Choroid plexus epithelial cell (primary cell): Measurements from ENCODE around the gene HMCN2.

Source experiments
- DNase-seq: peaks from one replicate; pipeline ENCODE4 v3.0.0-alpha.2; 2010; ENCODE audit warnings: low read depth
- H3K4me3 ChIP-seq: 2 replicates; pipeline ENCODE4 v1.5.1; 2011; ENCODE audit warnings: low read depth, mild to moderate bottlenecking, control low read depth, low read length, moderate library complexity
- TF ChIP-seq, protein P1 (sequence below): conservative IDR thresholded peaks from 2 replicates; pipeline ENCODE4 v1.5.1; 2011; ENCODE audit warnings: low read depth, mild to moderate bottlenecking, control low read depth, inconsistent platforms, low read length, moderate library complexity

HMCN2 gene

DNA sequence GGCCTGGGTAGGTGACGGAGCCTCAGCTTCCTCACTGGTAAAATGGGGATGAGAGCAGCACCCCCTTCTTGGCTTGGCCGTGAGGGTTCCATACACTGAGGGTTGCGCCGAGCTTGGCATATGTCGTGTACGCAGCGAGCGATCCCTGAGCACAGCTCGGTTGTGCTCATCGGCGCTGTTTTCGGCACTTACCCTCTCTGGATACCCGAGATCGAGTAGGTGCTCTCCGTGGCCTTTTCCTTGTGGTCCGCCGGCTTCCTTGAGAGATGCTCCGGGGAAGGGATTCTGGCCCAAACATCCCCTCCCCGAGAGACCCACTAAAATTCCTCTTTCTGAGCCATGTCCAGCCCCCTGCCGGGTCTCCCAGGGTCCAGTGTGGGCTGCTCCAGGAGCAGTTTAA lies 40.0 kb upstream of the HMCN2 start:
- DNase-seq, result no peak
- no peak overlapping the region for H3K4me3 ChIP-seq
- TF ChIP-seq, protein P1, sequence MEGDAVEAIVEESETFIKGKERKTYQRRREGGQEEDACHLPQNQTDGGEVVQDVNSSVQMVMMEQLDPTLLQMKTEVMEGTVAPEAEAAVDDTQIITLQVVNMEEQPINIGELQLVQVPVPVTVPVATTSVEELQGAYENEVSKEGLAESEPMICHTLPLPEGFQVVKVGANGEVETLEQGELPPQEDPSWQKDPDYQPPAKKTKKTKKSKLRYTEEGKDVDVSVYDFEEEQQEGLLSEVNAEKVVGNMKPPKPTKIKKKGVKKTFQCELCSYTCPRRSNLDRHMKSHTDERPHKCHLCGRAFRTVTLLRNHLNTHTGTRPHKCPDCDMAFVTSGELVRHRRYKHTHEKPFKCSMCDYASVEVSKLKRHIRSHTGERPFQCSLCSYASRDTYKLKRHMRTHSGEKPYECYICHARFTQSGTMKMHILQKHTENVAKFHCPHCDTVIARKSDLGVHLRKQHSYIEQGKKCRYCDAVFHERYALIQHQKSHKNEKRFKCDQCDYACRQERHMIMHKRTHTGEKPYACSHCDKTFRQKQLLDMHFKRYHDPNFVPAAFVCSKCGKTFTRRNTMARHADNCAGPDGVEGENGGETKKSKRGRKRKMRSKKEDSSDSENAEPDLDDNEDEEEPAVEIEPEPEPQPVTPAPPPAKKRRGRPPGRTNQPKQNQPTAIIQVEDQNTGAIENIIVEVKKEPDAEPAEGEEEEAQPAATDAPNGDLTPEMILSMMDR, result no peak

DNA sequence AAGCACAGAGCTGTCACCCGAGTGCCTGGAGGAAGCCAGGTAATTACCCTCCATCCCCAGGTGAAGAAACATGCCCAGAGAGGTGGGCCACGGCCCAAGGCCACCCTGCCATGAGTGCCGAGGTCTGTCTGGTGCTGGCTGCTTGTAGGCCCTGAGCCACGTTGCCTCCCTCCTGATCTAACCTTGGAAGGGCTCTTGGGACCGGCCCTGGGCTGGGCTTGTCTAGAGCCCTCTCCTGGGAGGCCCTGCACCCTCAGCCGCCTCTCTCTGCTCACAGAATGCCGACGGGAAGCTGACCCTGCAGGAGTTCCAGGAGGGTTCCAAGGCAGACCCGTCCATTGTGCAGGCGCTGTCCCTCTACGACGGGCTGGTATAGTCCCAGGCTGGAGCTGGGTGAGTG lies 39.4 kb upstream of the HMCN2 start:
- TF ChIP-seq, protein P1, result no peak
- no peak for DNase-seq
- H3K4me3 ChIP-seq, result no peak overlapping the region

DNA sequence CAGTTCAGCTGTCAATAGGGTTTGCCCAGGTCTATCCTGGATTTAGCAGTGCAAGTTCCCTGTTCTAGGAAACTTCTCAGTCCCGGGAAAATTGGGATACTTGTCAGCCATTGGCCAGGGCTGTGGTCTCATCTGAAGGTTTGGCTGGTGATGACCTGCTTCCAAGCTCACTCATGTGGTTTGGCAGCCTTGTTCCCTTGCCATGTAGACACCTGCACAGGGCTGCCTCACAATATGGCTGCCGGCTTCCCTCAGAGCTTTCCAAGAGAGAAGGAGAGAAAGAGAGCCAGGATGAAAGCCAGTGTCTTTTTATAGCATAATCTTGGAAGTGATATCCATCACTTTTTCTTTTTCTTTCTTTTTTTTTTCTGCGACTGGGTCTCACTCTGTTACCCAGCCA lies 37.7 kb upstream of the HMCN2 start:
- TF ChIP-seq, protein P1, result no peak
- no peak overlapping the region for H3K4me3 ChIP-seq
- no peak for DNase-seq

DNA sequence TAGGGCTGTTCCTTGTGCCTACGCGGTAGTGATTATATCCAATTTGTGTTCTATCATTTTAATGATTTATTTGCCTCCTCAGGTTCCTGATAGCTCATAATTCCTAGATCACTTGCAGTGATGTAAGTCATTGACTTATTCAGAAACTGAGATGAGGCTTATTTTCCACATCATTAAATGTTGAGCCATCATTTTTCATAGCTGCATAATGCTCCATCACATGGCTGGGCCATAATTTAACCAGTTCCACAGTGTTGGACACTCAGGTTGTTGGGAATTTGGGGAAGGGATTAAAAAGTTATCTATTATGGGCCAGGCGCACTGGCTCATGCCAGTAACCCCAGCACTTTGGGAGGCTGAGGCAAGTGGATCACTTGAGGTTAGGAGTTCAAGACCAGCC lies 35.8 kb upstream of the HMCN2 start:
- TF ChIP-seq, protein P1, result no peak
- H3K4me3 ChIP-seq, result no peak overlapping the region
- no peak for DNase-seq

DNA sequence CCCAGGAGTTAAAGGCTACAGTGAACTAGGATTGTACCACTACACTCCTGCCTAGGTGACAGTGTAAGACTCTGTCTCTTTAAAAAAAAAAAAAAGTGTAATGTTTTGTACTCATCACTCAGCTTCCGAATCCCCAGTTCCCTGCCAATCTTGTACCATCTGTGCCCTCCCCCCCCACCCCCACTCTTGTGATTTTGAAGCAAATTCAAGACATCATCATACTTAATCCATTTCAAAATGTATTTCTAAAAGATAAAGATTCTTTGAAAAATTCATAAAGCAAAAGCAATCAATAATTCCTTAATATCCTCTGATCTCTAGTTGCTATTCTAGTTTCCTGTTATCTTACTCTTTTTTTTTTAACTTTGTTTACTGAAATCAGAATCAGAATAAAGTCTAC lies 34.9 kb upstream of the HMCN2 start:
- H3K4me3 ChIP-seq, result no peak overlapping the region
- TF ChIP-seq, protein P1, result no peak
- no peak for DNase-seq

DNA sequence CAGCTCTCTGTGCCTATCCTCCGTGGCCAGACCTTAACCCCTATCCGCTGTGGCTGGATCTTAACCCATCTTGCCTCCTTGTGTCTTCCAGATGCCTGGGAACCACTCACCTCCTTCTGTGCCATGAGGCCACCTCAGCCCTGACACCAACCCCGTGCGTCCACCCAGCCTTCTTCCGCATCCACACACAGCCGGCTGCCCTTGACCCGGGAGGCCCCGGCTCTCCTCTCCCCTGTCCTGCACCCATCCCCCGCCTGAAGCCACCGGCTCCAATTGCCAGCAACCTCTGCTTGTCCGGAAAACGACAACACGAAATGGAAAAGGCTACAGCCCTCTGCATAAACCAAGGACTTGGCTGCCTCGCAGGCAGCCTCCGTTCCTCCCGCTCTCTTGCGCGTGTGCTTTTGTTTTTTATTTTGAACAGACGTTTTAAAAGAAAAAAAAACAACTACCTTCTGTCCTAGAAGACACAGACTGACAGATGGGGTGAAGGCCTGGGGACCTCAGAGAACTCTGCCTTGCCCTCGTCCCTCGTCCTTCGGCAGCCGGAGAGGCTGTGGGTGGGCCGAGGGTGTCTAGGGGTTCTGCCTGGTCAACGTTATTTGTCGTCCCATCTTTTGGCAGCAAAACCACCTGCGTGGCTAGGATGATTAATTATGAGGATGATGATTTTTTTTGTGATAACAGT lies 32.5 kb upstream of the HMCN2 start:
- no peak for DNase-seq
- no peak overlapping the region for H3K4me3 ChIP-seq
- TF ChIP-seq, protein P1, result no peak

DNA sequence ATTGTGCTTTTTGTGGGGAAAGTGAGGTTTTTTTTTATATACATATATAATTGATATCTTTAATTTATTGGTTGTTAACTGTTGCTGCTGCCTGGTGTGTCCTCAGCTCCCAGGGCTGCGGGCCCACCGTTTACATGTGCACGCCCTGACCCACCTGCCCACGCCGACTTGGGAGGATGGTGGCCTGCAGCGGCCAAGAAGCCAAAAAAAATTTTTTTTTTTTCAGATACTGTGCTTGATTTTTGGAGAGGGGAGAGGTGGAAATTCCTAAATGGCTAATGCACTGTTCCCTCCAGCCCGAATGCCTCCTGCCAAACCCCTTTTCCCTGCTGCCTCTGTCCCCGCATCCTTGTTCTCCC lies 32.0 kb upstream of the HMCN2 start:
- H3K4me3 ChIP-seq, result no peak overlapping the region
- TF ChIP-seq, protein P1, result no peak
- DNase-seq, result no peak
